Smooth muscle cell (in vitro differentiated cells): ENCODE results near the gene AP2A2. TPM values are rescaled to one million over a fixed set of nuclear protein-coding genes. Genes with fewer than 3 reads are reported as not detected.

Experiments
- DNase-seq: peaks from one replicate; lab custom pipeline; 2025; ENCODE audit not compliant: unreplicated experiment; lab: John Stamatoyannopoulos, UW
- H2AFZ ChIP-seq: fragments of 200-600 bp; sonication (generic); 2 replicates; pipeline ENCODE4 v1.6.0; 2016; ENCODE audit warnings: antibody characterized with exemption, low read depth, mild to moderate bottlenecking
- H3F3A ChIP-seq: fragments of 200-600 bp; sonication (generic); 2 replicates; pipeline ENCODE4 v1.6.0; 2017; ENCODE audit warnings: antibody characterized with exemption, low read depth
- H3K27ac ChIP-seq: fragments of 200-600 bp; sonication (generic); 2 replicates; pipeline ENCODE4 v1.5.1; 2016; ENCODE audit warnings: low read depth, mild to moderate bottlenecking
- H3K27me3 ChIP-seq: fragments of 200-600 bp; sonication (generic); 2 replicates; pipeline ENCODE4 v1.6.1; 2016; ENCODE audit warnings: low read depth, mild to moderate bottlenecking
- H3K36me3 ChIP-seq: fragments of 200-600 bp; sonication (generic); 2 replicates; pipeline ENCODE4 v1.5.1; 2016; ENCODE audit warnings: low read depth
- H3K4me1 ChIP-seq: fragments of 200-600 bp; sonication (generic); 2 replicates; pipeline ENCODE4 v1.5.1; 2016; ENCODE audit warnings: low read depth
- H3K4me2 ChIP-seq: fragments of 200-600 bp; sonication (generic); 2 replicates; pipeline ENCODE4 v1.6.0; 2016; ENCODE audit warnings: mild to moderate bottlenecking
- H3K4me3 ChIP-seq: fragments of 200-600 bp; sonication (generic); 2 replicates; pipeline ENCODE4 v1.5.1; 2016; ENCODE audit warnings: mild to moderate bottlenecking
- H3K79me2 ChIP-seq: fragments of 200-600 bp; sonication (generic); 2 replicates; pipeline ENCODE4 v1.6.0; 2016; ENCODE audit warnings: low read depth, mild to moderate bottlenecking
- H3K9ac ChIP-seq: fragments of 200-600 bp; sonication (generic); 2 replicates; pipeline ENCODE4 v1.6.0; 2016; ENCODE audit warnings: low read depth
- H3K9me3 ChIP-seq: fragments of 200-600 bp; sonication (generic); replicated peaks from 2 replicates; pipeline ENCODE4 v1.5.1; 2016; ENCODE audit warnings: low read depth
- H4K20me1 ChIP-seq: fragments of 200-600 bp; sonication (generic); 2 replicates; pipeline ENCODE4 v1.6.0; 2016; ENCODE audit warnings: low read depth
- WGBS: methylation state at CpG from one replicate; pipeline ENCODE4 v1.1.7; 2016; ENCODE audit warnings: low lambda C conversion rate; 5-methylcytosine and 5-hydroxymethylcytosine counted together
- polyA plus RNA-seq: library from polyadenylated mRNA; unstranded; fragments of >200 nt; fragmentation: Nextera tagmentation; extraction: Ambion mirVana; gene quantifications from 2 replicates; pipeline ENCODE4 v1.2.1, GENCODE V29; 2016
- total RNA-seq: library from RNA; depleted of rRNA; stranded (reverse); fragments of >200 nt; gene quantifications from 2 replicates; pipeline ENCODE4 v1.2.3, GENCODE V29; 2014
- TF ChIP-seq, protein P1 (sequence below): fragments of 200-600 bp; sonication (generic); IDR thresholded peaks from 2 replicates; pipeline ENCODE4 v1.5.1; 2017; ENCODE audit warnings: borderline replicate concordance, mild to moderate bottlenecking, antibody characterized with exemption; ENCODE audit not compliant: insufficient read depth, poor library complexity, severe bottlenecking

AP2A2 gene
- total and polyA plus RNA-seq, 2 experiments from 2014 or later = 25.1 to 35.8 TPM

DNA sequence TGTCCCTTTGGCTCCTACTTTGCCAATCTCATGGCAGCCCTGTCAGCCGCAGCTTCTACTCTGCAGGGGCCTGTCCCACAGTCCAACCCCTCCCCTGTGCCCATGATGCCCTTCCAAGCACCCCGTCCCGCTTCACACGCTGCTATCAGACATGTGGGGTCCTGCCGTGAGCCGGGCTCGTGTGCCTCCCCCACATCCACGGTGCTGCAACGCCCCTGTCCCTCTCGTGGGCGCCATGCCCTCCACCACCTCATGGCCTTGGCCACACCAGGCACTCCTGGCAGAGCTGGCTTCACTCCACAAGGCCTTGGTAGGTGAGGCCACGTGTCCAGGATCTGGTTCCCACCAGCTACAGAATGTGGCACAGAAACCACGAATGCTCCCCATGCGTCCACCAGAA lies 38.1 kb upstream of the AP2A2 start:
- Histone ChIP-seq H2AFZ (no peak overlapping the region), H3K27me3 (no peaks in the 10 kb centered on the region), H3K9ac (no peak overlapping the region), H4K20me1 (peaks cover 3% of the 10 kb centered on the region), H3K4me2 (no peak overlapping the region), H3K9me3 (no peaks in the 10 kb centered on the region), H3K4me1 (no peaks in the 10 kb centered on the region), H3F3A (no peaks in the 10 kb centered on the region), H3K4me3 (no peak overlapping the region), H3K27ac (no peak overlapping the region), H3K79me2 (no peaks in the 10 kb centered on the region), H3K36me3 (no peaks in the 10 kb centered on the region)
- WGBS = 97% methylated on average over 14 of the region's 14 CpGs
- DNase-seq = no peak
- TF ChIP-seq, protein P1, sequence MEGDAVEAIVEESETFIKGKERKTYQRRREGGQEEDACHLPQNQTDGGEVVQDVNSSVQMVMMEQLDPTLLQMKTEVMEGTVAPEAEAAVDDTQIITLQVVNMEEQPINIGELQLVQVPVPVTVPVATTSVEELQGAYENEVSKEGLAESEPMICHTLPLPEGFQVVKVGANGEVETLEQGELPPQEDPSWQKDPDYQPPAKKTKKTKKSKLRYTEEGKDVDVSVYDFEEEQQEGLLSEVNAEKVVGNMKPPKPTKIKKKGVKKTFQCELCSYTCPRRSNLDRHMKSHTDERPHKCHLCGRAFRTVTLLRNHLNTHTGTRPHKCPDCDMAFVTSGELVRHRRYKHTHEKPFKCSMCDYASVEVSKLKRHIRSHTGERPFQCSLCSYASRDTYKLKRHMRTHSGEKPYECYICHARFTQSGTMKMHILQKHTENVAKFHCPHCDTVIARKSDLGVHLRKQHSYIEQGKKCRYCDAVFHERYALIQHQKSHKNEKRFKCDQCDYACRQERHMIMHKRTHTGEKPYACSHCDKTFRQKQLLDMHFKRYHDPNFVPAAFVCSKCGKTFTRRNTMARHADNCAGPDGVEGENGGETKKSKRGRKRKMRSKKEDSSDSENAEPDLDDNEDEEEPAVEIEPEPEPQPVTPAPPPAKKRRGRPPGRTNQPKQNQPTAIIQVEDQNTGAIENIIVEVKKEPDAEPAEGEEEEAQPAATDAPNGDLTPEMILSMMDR = no peak

DNA sequence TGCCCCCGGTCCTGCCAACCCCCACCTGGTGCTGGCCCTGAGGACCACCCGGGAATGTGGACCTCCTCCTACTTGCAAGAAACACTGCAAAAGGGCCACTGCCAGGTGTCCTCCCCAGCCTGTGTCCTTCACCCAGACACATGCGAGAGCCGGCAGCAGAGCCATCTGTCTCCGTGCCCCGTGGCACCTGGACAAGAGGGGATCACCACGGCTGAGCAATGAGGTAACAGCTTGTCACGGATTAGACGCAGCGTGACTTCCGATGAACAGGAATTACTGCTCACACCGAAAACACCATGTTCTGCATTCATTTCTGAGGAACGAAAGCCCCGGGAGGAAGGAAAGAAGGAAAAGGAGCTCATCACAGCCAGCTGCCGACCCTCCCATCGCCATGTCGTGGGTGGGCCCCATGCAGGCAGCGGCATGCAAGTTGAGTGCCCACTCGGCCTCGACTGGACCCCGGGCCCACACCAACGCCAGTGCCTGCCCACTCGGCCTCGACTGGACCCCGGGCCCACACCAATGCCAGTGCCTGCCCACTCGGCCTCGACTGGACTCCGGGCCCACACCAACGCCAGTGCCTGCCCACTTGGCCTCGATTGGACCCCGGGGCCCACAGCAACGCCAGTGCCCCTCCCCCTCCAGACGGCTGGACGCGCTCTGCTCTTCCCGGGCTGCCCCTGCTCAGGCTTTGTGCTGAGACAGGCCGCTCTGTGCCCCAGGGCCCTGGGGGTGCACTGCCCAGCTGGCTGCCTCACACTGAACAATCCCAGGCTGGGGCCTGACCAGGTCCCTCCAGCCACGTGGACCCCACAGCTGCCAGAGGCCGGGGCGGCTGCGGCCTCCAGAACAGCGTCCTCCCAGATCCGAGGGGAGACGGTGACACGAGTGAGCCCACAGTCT lies 37.1 kb upstream of the AP2A2 start:
- peaks cover 3% of the 10 kb centered on the region for H4K20me1 ChIP-seq
- DNase-seq = no peak
- H3K4me3 ChIP-seq = no peak overlapping the region
- no peaks in the 10 kb centered on the region for H3K27me3 ChIP-seq
- no peaks in the 10 kb centered on the region for H3K79me2 ChIP-seq
- WGBS = 96% methylated on average over 37 of the region's 45 CpGs
- no peaks in the 10 kb centered on the region for H3K9me3 ChIP-seq
- H3K36me3 ChIP-seq = no peaks in the 10 kb centered on the region
- TF ChIP-seq, protein P1 = no peak
- no peak overlapping the region for H2AFZ ChIP-seq
- no peak overlapping the region for H3K27ac ChIP-seq
- H3K4me2 ChIP-seq = no peak overlapping the region
- H3K9ac ChIP-seq = no peak overlapping the region
- H3F3A ChIP-seq = no peaks in the 10 kb centered on the region
- H3K4me1 ChIP-seq = no peaks in the 10 kb centered on the region

DNA sequence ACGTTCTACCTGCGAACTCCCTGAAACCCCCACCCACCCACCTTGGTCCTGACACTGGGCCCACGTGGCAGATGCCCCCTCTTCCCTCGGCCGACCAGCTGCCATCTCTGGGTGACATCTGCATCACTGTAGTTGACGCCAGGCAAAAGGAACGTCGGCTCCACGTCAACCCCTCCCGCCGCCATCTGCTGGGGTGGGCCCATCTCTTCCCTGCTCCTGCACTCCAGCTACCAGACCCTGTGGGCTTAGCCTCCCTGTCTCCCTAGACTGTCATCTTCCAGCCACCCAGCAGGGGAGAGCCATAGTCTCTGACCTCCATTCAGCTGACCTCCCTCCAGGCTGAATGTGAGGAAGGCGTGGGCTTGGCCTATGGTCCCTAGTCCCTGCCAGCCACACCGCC lies 36.4 kb upstream of the AP2A2 start:
- H4K20me1 ChIP-seq = peaks cover 3% of the 10 kb centered on the region
- TF ChIP-seq, protein P1 = no peak
- no peaks in the 10 kb centered on the region for H3F3A ChIP-seq
- H3K4me2 ChIP-seq = no peak overlapping the region
- H3K9me3 ChIP-seq = no peaks in the 10 kb centered on the region
- H3K9ac ChIP-seq = no peak overlapping the region
- H3K27ac ChIP-seq = no peak overlapping the region
- no peak overlapping the region for H2AFZ ChIP-seq
- no peak overlapping the region for H3K4me3 ChIP-seq
- H3K27me3 ChIP-seq = no peaks in the 10 kb centered on the region
- H3K36me3 ChIP-seq = no peaks in the 10 kb centered on the region
- DNase-seq = no peak
- H3K4me1 ChIP-seq = no peaks in the 10 kb centered on the region
- H3K79me2 ChIP-seq = no peaks in the 10 kb centered on the region
- 99% methylated on average over 11 of the region's 13 CpGs for WGBS
